ENCODE data around the gene GRM1.

GRM1 gene

DNA sequence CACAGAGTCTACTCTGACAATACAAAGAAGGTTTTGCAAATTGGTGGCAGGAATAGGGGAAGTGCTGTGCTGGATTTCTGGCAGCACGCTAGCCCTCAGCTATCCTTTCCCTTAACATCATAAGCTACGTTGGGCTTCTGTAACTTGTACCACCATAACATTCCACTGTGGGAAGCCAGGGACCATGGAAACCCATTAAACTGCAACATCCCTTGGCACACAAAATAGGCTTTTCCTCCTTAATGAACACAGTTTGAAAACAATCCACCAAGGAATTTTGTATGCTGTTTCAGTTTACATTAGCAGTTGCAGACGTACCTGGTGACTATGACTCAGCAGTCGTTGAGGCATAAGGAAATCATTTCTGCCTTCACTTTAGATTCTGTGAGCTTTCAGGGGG lies 310.9 kb downstream of the GRM1 start:
- no peak for DNase-seq

DNA sequence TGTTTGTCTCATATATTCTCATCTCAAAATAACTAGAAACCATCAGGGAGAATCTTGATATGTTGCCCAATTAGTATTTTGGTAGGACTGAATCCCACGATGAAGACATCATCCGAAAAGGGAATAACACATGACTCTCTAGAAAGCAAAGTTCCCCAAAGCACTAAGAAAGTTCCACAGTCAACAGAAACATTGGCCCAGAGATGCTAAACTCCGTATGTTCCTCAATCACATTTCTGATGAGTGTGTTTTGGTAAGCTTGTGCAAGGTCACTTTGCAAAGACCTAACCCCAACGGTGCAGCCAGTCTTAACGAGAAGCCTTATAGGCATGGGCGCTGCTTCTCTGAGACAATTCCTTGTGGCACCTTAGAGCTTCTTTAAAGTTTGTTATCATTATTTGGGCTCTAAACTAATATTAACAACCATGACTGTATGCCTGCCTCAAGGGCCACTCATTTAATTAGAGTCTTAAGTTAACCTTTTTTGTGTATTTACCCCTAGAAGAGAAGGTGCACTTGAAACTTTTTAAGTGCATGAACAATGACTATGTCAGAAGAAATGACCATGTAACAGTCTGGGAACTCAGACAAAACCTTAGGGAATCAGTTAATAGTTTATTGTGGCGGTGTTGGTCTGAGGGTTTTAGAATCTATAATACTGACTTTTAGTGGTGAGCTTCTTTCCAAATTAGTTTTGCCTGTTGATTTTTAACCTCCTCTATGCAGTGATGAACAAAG lies 312.8 kb downstream of the GRM1 start:
- no peak for DNase-seq

DNA sequence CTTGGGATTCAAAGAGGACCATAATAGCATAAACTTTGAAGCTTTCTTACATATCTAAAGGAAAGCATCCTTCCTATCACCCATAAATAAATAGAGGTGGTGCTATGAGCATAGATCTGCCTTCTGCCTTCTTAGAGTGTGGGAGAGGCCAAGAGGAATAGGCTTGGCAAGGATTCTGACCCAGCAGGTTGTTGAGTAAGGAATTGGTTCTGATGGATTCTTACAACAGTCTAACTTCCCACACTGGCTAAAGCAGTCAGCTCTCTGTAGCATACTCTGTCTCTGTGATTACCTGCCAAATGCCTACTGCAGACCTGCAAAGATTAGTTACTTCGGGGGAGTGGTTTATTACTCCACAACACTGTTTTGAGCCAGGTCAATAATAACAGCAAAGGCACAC lies 316.7 kb downstream of the GRM1 start:
- DNase-seq = no peak

- no peak for DNase-seq
These were observed 318.2 kb downstream of the GRM1 start for GRCh38 chr6:146347090-146347489.

GRCh38 chr6:146347690-146348089 lies 318.8 kb downstream of the GRM1 start:
- DNase-seq = no peak

GRCh38 chr6:146351018-146351417 lies 322.2 kb downstream of the GRM1 start:
- DNase-seq = no peak

DNA sequence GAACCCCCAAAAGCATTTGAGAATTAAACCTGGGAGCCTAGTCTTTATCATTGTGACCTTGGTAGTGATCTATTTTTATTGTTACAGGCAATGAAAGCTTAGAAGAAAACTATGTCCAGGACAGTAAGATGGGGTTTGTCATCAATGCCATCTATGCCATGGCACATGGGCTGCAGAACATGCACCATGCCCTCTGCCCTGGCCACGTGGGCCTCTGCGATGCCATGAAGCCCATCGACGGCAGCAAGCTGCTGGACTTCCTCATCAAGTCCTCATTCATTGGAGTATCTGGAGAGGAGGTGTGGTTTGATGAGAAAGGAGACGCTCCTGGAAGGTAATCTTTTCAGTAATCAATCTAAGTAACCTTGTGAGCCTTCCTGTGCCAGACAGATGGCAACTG lies 323.3 kb downstream of the GRM1 start:
- no peak for DNase-seq

GRCh38 chr6:146354451-146354850 lies 325.6 kb downstream of the GRM1 start:
- no peak for DNase-seq

GRCh38 chr6:146355521-146356100 lies 326.7 kb downstream of the GRM1 start:
- no peak for DNase-seq

- no peak for DNase-seq
These were observed 328.9 kb downstream of the GRM1 start for GRCh38 chr6:146357578-146358430.

DNA sequence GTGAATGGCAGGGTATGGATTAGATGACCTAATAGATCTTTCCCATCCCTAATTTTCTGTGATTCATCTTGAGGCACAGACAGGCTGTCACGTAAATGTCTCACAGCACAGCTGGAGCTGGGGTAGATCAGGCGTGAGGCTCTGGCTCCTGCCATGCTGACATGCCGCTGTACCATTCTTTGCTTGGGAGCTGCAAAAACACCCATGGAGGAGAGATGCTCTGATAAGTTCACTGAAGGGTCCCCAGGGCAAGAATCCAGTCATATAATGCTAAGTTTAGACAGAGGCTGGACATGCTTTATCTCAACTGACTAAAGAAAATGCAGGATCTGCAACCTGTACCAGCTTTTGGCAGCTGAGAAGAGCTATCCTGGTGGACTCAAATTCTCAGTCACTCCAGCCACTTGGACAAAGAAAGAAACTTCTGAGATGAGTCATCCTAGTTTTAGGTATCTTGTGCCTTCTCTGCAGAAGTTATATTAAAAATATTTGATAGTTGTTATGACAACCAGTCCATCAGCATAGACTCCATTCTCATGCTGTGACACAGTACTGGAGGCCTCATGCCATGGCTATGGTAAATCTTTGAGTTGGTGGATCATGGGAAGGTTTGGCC lies 329.7 kb downstream of the GRM1 start:
- DNase-seq = no peak

GRCh38 chr6:146359131-146359530 lies 330.3 kb downstream of the GRM1 start:
- DNase-seq = no peak

DNA sequence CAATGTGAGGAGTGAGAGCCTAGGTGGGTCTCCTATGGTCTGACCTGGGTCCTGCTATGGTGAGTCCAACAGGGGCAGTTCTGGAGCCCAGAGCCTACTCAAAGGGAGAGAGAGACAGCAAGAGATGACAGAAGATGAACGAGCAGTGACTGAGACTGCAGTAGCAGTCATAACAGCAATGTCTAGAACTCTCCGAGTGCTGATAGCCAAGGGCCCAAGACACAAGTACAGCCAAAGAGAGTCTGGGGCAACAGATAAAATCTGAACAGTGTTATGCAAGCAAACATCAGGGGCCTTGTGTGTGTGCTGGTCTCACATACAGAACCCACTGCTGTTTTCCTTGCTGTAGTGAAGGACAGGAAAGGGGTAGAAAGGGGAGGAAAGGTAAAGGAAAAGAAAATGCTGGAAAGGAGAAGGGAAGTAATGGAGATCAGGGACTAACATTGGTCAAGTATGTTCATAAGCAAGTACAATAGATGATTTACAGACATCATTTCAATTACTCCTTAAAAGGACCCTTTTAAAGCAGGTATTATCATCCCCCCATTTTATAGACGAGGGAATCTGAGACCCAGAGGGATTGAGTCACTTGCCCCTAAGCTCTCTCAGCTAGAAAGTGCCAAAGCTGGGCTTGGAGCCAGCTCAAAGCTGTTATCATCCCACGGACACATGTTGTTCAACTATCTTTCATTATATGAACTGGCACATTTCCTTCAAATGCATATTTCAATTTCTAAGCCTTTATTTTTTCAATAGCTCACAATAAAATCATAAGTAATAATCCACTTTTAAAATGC lies 332.5 kb downstream of the GRM1 start:
- no peak for DNase-seq

- DNase-seq = no peak
These were observed 335.2 kb downstream of the GRM1 start for GRCh38 chr6:146363838-146364607.

DNA sequence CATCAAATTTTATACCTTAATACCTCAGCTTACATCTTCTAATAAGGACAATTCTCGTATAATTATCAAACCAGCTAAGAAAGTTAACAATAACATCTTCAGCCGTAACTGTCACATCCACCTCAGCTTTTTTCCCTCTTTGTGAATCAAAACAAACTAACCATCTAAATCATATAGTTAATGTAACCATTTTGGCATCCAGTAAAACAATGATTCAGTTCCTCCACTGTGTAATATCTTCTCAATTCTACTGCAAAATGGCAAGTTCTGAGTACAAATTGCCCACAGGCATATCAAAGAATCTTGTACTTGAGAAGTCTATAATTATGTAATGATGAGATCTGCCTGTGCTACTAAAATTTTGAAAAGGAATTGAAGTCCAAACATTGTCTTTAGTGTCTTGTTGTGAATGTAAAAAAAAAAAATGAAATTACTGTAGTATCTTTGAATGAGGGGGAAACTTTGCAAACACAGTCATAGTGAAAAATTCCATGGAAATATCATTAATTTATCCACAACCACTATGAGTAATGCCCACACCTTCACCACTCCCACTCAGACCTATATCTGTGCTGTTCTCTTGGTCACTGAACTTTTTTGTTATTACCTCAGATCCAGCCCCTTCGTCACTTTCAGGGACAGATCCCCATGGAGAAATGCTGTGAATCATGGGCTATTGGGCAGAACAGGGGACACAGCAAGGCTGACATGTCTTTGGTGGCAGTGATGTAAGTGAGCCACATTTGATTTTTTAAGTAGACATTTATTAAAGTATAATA lies 336.1 kb downstream of the GRM1 start:
- no peak for DNase-seq

- no peak for DNase-seq
These were observed 338.2 kb downstream of the GRM1 start for GRCh38 chr6:146367061-146367460.

- no peak for DNase-seq
These were observed 341.0 kb downstream of the GRM1 start for GRCh38 chr6:146369866-146370265.

- no peak for DNase-seq
These were observed 352.6 kb downstream of the GRM1 start for GRCh38 chr6:146381486-146381885.

GRCh38 chr6:146388736-146389364 lies 360.0 kb downstream of the GRM1 start:
- DNase-seq = no peak

- DNase-seq = no peak
These were observed 360.9 kb downstream of the GRM1 start for GRCh38 chr6:146389740-146390139.

GRCh38 chr6:146397638-146398037 lies 368.8 kb downstream of the GRM1 start:
- DNase-seq = no peak

Data from stimulated activated CD4-positive, alpha-beta T cell treated with anti-CD3 and anti-CD28 coated beads, Interleukin-2, amount 100 ng/mL, for 24 hours (primary cell).